NB4 (cell line): ENCODE results near the gene AFAP1.

Source experiments
- CTCF ChIP-seq: IDR thresholded peaks from one replicate; pipeline ENCODE4 v1.5.1; 2012; ENCODE audit warnings: low read depth, low read length
- MAX ChIP-seq: IDR thresholded peaks from 2 replicates; pipeline ENCODE4 v1.6.1; 2011; ENCODE audit warnings: low read depth, low read length
- MYC ChIP-seq: IDR thresholded peaks from 2 replicates; pipeline ENCODE4 v1.6.1; 2011; ENCODE audit warnings: low read depth, low read length
- POLR2A ChIP-seq: IDR thresholded peaks from 2 replicates; pipeline ENCODE4 v1.6.1; 2011; ENCODE audit warnings: mild to moderate bottlenecking; ENCODE audit not compliant: insufficient read length; ENCODE audit errors: extremely low read depth

GRCh38 chr4:7837597-7838135, 102.0 kb downstream of the AFAP1 start:
- no peak for TF ChIP-seq POLR2A
- TF ChIP-seq CTCF: no peak
- no peak for TF ChIP-seq MYC
- TF ChIP-seq MAX: no peak
